Spleen (tissue), 7 donors: ENCODE results near the gene EDIL3.

Experiments
- CTCF ChIP-seq, 11 experiments: fragments of 200-600 bp in 7 of 11; fragments of 450-650 bp in 4 of 11; sonication (generic) in 4 of 11; IDR thresholded peaks in 8 of 11; conservative IDR thresholded peaks in 3 of 11; 1 replicate in 7 of 11; 2 replicates in 4 of 11; pipeline versions ENCODE4 v1.4.0 to v1.8.0; 2016 to 2021; ENCODE audit warnings: antibody characterized with exemption in 11 of 11, inconsistent platforms in 4 of 11, mild to moderate bottlenecking in 1 of 11
- POLR2A ChIP-seq, 3 donors: fragments of 450-650 bp; IDR thresholded peaks; one replicate each; pipeline ENCODE4 v1.5.1; 2017; ENCODE audit warnings: antibody characterized with exemption in 3 of 3, mild to moderate bottlenecking in 1 of 3
- POLR2AphosphoS5 ChIP-seq, 3 donors: sonication (generic); formaldehyde crosslinking; IDR thresholded peaks; one replicate each; pipeline ENCODE4 v1.5.1; 2017; ENCODE audit warnings: antibody characterized with exemption in 3 of 3
- donor health status: DM: no; HTN: no; CAD: no; lungs with moderate emphysema.
- donor health status: DM: no; HTN: no; CAD: no.
- donor health status: DM: no; HTN: no; CAD: no.

GRCh38 chr5:84419742-84420141 lies 35.1 kb upstream of the EDIL3 start:
- TF ChIP-seq CTCF (IDR thresholded peaks at IDR 0.05 in 8 of 11, conservative IDR thresholded peaks at IDR 0.05 in 3 of 11) = no peak
- TF ChIP-seq POLR2AphosphoS5 (IDR thresholded peaks at IDR 0.05) = no peak
- TF ChIP-seq POLR2A (IDR thresholded peaks at IDR 0.05) = no peak
